DMS79 (cell line): ENCODE data around the gene ATG2A.

Source experiments
- DNase-seq: peaks from one replicate; lab custom pipeline; 2025; lab: John Stamatoyannopoulos, UW

Gene ATG2A

DNA sequence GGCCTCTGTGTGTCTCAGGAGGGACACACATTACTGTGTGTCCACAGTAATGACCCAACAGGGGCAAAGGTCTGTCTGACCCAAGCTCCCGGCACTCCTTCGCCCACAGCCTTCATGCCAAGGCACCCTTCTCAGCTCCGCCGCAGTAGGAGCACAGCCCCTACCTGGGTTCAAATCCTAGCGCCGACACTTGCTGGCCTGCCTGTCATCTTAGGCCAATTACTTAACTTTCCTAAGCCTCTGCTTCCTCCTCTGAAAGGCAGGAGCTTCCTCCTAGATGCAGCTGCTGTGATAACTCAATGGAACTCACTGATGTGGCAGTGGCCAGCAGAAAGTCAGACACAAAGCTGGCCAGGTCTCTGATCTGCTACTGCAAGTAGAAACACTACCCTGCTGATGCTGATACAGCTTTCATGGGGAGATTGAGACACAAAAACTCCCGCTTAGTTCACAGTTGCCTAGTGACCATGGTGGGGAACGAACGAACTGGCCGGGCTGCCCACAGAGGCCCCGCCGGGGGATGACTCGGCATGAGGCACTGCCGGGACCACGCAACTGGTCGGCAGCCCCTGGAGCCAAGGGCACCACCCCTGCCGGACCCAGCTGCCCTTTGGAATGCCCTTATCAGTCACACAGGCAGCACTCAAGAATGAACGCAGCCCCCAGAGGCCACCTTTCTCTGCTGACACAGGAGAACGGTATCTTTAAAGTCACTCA, 46.7 kb downstream of the ATG2A start:
- no peak for DNase-seq

DNA sequence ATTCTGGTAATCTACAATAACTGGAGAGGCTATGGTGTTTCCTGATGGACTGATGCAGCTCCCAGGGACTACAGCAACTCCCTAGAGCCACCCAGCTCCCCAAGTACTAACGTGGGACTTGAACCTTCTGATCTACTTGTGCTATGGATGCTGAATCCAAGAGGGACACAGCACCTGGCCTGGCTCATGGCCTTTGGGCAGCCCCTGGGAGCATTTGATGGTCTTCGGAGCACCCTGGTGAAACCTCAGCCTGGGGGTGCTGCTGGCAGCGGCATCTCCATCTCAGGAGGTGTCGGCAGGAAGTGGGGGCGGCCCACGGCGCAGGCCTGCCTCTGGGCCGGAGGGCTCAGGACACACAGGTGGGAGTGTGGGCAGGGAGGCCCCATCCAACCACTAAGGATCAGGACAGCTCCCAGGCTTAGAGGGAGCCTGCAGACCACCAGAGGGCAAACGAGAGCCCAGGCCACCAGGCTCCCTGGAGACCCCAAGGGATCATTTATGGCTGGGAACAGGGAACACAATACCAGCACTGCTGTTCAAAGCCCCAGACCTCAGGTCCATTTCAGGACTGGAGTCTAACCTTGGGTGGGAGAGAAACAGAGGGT, 47.3 kb downstream of the ATG2A start:
- DNase-seq: no peak

DNA sequence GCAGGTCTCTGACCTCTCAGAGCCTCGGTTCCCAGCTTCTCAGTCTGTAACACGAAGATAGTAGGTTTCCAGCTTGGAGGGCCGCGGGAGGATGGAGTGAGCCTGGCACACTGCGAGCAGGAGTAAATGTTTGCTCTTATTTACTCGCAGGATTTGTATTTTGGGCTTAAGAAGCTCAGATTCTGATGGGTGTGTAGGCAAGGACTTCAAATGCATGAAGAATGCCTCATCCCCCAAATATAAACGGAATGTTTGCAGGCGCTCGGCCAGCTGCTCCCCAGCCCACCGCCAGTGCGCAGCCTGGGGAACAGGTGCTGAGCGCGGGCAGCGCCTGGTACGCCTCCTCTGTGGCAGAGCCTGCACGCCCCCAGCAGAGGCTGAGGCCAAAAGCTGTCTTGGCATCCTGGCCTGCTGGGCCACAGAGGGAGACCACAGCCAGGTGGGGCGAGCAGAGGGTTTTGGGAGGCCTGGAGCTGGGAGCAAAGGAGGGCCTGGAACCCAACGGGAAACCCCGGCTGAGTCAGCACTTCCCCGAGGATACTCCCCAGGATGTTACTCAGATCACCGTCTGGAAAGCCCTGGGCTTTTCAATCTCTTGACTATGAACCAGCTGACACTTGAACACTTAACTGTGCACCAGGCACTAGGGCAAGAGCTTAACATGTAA, 48.0 kb downstream of the ATG2A start:
- peak; percentile 13 for DNase-seq

DNA sequence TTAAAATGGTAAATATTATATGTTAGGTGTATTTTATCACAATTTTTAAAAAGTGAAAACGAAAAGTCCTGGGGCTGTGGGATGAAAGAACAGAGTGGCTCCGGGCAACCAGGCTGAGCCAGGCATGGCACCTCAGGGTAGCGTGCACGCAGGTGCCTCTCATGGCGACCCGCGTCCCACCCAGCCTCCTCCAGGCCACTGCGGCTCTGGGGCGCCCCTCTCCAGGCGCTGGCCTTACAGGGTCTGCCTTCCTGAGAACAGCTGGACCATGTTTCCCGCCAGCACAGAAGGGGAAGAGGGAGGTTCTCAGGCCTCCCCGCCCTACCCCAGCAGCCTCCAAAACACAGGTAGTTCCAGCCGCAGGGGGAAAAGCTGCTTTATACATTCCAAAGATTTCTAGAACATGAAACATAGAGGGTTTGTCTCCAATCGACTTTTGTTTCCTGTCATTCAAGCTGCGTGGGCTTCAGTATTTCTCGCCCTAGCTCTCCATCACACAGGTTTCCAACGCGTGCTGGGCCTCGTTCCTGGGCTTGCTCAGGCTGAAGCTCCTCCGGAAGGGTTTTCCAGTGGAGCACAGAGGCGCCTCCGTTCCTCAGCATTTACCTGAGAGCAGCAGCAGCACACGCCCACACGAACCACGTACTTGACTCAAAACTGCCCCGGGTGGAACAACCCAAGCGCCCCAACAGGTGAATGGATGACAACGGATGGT, 49.1 kb downstream of the ATG2A start:
- DNase-seq: no peak

DNA sequence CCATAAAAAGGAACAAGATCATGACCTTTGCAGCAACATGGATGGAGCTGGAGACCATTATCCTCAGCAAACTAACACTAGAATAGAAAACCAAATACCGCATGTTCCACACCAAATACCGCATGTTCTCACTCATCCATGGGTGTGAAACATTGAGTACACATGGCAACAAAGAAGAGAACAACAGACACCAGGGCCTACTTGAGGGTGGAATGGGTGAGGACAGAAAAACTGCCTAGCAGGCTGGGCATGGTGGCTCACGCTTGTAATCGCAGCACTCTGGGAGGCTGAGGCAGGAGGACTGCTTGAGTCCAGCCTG, 50.9 kb downstream of the ATG2A start:
- DNase-seq: no peak

DNA sequence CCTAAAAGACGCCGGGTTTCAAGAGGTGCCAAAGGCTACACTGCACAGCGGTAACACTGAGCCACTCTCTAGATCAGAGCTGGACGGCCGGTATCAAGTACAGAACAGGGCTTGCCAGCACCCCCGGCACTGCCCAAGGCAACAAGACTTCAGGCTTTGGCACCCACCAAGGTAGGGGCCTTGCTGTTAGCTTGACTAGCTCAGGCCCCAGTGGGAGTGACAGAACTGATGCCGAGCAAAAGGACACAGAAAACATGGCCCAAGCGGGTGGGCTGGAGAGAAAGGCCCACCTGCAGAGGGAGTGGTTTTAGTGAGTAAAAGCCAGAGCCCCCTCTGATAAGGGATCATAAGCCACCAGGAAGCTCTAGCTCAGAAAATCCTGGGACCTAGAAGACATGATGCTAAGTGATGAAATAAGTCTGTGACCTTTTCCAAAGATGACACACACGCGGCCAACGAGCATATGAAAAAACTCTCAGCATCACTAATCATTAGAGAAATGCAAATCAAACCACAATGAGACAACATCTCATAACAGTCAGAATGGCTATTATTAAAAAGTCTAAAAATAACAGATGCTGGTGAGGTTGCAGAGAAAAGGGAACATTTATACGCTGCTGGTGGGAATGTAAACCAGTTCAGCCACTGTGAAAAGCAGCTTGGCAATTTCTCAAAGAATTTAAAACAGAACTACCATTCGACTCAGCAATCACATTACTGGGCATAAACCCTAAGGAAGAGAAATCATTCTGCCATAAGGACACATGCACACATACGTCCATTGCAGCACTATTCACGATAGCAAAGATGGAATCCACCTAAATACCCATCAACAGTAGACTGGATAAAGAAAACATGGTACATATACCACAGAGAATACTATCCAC, 51.5 kb downstream of the ATG2A start:
- DNase-seq: no peak

DNA sequence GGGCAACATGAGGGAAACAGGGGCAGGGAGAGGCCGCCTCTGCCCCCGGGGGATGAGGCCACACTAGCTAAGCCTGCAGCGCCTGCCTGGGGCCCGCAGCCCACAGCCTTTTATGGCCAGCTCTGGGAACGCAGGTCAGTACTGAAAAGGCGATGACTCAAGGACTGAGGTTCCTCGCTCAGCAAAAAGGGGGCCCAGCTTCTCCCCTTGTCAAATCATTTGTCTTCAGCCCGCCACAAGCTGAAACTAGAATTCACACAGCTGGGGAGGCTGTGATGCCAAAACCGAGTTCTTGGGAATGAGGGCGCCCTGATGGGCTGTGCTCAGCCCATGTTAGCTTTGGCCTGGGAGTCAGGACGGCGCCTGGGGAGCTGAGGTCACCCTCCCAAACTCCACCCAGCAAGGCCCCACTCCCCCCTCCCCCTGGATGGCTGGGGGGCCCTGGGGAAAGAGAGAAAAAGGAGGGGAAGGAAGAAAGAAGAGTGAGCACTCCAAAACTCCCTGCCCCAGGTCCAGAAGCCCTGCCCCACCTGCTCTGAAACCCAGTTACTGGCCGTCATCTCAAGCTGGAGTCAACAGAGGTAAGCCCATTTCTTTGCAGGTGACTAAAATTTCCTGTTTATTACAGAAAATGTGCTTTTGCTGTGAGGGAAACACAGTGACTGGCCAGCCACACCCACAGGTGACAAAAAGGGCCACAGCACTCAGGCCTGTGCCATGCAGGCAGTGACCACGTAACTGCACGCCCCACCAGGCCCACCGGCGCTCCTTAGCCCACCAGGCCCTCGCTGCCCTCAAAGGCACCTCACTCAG, 52.3 kb downstream of the ATG2A start:
- no peak for DNase-seq

DNA sequence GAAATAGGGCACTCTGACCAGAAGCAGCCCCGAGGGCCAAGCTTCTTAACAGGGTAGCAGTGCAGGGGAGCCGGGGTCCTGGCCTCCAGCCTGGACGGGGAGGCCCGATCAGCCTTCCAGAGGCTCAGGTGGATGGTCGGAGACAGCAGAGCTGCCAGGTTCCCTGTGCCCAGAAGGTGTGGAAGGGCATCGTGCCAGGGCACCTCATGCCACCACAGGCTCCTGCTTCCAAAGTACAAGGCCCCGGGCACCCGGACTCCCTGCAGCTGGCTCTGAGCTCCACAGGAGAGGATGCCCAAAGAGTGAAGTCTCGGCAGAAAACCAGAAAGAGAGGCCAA, 52.9 kb downstream of the ATG2A start:
- no peak for DNase-seq

DNA sequence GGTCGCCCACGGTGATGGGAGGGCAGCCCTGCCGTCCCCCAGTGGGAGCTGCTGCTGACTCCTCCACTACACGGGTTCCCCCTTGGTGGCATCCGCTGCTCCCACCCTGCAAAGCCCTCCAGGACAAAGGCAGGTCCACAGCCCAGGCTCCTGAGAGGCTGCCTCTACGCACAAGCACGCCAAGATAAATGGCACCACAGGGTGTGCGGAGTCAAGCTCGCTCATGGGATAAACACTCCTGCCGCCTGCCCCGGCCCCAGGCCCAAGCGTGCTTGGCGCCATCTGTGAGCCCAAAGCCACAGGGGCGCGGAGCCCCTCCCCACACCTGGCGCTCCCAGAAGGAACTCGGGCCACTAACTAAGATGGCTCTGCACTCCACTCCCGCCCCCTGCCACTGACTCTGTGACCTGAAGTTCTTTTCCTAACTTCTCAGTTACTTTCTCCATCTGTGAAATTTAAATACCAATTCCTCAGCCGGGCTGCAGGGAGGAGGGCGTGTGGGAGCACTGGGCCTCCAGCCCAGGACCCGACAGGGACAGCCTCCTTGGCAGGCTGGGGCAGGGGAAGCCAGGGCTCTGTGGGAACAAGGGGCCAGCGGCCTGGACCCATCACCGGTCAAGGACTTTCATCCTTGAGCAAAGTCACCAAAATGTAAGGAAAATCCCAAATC, 53.5 kb downstream of the ATG2A start:
- DNase-seq: no peak

DNA sequence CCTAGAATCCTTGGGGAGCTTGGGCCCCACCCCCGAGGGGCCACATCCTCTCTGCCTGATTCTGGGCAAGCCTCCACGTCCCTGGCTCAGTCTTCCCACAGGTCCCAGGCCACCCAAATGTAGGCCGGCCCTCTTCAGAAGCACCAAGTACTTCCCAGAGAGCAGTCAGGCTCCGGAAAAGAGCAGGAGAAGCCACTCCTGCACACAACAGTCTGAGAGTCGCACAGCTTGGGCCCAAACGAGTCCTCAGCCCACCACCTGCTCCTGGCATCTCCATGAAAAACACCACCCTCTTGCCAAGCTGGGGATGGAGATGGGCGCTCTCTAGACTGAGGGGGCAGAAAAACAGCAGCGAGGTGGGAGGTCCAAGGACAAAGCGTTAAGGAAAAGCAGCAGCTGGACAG, 54.0 kb downstream of the ATG2A start:
- DNase-seq: peak; percentile 16

DNA sequence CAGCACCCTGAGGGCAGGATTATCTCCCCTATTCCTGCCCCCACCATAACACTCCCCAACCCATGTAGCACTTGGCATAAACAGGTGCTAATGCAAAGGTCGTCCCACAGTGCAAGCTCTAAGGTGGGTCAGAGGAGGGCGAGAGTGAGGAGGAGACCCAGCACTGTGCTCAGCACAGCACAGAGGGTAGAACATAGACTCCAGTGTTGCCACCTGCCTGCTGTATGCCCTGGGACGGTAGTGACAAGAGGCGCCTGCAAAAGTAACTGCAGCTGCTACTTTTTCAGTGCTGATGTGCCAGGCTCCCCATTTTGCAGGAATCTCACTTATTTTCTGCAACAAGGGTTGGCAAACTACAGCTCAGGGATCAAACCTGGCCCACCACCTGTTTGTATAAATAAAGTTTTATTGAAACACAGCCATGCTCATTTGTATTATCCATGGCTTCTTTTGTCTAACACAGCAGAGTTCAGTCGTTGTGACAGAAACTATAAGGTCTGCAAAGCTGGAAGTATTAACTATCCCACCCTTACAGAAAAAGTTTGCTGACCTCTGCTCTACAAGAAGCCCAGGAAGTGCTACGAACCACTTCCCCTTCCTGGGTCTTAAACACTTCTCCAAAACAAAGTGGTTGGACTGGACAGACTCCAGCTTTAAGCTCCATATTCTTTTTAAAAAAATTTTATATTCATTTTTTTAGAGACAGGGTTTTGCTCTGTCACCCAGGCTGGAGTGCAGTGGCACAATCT, 55.6 kb downstream of the ATG2A start:
- no peak for DNase-seq

DNA sequence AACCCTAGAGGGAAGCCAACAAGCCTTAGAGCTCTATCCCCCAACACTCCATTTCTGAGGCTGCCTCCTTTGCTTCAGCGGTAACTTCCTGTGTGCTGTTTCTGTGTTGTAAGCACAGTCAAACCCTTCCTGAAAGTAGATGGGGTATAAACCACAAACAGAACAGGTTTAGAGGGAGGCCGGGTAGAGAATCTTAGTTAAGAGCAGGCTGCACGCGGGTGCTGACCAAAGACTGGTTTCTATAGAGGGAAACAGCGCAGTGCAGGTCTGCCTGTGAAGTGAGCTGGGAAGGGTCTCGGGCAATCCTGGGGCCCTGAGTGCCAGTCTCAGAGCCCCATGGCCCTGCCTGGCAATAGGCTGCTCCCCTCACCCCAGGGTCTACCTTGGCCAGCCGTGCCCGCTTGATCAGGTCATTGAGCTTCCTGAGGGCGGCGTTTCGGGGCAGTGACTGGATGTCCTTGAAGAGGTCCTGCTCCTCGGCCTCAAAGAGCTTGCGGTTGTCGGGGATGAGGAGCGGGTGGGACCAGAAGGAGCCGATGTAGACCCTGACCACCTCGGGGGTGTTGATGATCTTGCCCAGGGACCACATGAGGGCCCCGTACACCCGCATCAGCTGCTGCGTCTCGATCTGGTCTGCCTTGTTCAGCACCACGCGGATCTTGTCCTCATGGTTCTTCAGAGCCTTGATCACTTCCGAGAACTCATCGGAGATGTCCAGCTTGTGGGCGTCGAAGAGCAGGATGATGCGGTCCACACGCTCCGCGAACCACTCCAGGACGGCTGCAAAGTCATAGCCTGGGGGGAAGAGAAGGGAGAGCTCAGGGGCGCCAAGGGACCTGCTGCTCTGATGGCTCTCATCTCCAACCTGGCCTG, 57.2 kb downstream of the ATG2A start:
- no peak for DNase-seq

DNA sequence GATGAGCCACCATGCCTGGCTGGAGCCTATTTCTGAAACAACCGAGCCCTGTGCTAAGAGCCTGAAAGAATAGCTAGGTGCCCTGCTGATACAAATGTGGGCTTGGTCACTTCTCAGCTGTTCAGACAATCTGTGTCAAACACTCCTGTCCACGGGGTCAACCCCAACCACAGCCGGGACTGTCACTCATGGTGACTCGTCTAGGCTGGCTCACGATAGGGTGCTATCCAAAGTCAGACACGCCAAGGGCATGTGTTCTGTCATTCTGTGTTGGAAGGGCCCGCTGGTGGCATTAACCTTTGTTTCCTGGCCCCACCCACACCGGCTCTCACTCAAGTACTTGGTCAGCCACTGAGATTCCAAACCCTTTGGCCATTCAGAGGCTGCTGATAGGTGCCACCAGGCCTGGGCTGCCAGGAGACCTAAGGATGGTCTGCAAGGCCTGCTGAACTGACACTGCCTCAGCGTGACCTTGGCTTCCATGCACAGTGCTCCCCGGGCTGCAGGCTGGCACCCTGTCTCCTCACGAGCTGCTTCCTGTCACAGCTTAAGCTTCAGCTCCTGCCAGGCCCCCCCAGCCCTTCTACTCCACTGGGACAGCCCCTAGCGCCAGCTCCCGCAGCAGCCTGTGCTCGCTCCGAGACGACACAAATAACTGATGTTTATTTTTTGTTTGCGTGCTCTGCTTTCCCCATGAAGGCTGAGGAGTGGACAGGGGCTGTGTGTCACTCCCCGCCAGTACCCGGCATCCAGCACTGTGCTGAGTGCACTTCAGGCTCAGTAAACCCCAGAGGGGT, 58.3 kb downstream of the ATG2A start:
- no peak for DNase-seq

DNA sequence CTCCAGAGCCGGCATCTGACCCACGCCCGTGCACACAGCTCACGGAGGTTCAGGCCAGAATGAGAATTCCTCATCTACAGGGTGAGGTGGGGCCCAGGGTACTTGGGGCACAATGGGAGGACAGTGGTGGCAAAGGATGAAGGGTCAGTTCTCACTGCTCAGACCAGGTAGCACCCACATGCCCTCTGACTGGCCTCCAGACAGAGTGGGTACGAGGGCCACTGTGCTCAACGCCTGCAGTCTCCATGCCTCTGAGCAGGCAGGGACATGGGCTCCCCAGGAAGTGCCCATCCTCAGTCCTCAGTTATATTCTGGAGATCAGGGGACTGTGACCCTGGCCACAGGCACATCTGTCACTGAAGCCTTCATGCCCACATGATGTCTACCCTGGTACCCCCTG, 59.5 kb downstream of the ATG2A start:
- DNase-seq: no peak

DNA sequence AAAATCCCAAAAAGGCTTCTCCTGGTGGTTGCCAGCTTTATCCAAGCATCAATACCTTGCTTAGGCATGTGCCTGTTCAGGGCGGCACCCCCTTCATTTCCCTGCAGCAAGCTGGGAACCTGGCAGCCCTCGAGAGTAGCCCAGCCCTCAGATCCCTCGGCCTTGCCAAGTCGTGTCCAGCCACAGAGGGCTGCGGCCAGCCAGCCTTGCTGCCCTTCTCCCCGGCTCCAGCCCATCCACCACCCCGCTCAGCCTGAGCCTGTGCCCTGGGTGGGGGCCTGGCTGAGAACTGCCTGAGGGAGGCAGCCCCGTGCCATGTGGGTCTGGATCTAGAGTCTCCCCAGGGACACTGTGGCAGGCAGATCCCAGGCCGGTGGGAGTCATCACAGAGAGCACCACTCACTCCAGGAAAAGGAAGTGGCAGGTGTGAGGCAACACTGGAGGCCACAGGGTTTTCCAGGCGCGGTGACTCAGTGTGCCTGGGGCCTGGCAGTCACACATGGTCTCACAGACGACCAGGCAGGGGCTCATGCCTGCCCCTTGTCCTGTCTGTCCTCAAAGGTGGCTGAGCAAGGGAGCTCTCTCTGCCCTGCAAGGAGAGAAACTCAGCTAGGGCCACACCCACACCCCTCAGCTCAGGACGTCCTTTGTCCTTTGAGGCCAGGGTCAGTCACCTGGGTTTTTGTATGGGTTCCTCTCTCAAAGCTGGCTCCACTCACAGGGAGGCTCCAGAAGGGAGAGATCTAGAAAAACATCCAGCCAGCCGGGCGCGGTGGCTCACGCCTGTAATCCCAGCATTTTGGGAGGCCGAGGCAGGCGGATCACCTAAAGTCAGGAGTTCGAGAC, 60.4 kb downstream of the ATG2A start:
- no peak for DNase-seq

DNA sequence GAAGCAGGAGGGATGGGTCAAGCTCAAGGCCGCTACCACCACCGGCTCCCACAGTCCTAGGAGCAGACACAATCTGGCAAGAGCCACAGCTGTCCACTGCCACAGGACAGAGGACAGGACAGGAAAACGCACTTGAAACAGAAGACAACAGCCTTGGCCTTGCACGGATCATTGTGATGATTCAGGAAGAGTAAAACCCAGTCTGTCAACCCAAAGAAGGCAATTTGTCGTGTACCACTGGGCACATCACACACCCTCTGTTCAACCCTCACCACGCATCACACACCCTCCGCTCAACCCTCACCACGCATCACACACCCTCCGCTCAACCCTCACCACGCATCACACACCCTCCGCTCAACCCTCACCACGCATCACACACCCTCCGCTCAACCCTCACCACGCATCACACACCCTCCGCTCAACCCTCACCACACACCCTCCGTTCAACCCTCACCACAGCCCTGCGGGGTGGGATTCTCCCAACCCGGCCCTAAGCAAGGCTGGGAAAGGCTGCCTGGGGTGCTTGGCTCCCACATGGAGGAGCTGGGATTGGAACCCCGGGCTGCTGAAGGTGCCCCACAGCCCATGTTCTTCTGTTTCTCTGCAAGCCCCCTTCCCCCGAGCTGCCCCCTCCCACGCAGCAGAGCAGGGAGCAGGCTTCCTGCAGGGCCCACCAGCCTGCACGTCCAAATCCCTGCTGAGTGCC, 61.3 kb downstream of the ATG2A start:
- no peak for DNase-seq
